Ishikawa (cell line): ENCODE measurements around the gene CDC42EP3.

ENCODE experiments used
- CEBPB ChIP-seq: IDR thresholded peaks from 2 replicates; pipeline ENCODE4 v1.6.1; 2012
- CREB1 ChIP-seq: IDR thresholded peaks from 2 replicates; pipeline ENCODE4 v1.6.1; 2012; ENCODE audit warnings: low read depth
- EGR1 ChIP-seq: IDR thresholded peaks from 2 replicates; pipeline ENCODE4 v1.6.1; 2012
- EP300 ChIP-seq: IDR thresholded peaks from 2 replicates; pipeline ENCODE4 v1.6.1; 2012; ENCODE audit warnings: borderline replicate concordance
- FOXM1 ChIP-seq: IDR thresholded peaks from 2 replicates; pipeline ENCODE4 v1.6.1; 2012; ENCODE audit warnings: low read depth, borderline replicate concordance
- MAX ChIP-seq: IDR thresholded peaks from 2 replicates; pipeline ENCODE4 v1.6.1; 2012
- NFIC ChIP-seq: IDR thresholded peaks from 2 replicates; pipeline ENCODE4 v1.6.1; 2012
- RAD21 ChIP-seq: IDR thresholded peaks from 2 replicates; pipeline ENCODE4 v1.6.1; 2012; ENCODE audit warnings: low read depth
- REST ChIP-seq: IDR thresholded peaks from 2 replicates; pipeline ENCODE4 v1.6.1; 2012; ENCODE audit warnings: low read depth, mild to moderate bottlenecking
- TAF1 ChIP-seq: IDR thresholded peaks from 2 replicates; pipeline ENCODE4 v1.6.1; 2012; ENCODE audit warnings: low read depth, mild to moderate bottlenecking
- TCF12 ChIP-seq: IDR thresholded peaks from 2 replicates; pipeline ENCODE4 v1.6.1; 2012; ENCODE audit warnings: low read depth
- TEAD4 ChIP-seq: IDR thresholded peaks from 2 replicates; pipeline ENCODE4 v1.6.1; 2012
- YY1 ChIP-seq: IDR thresholded peaks from 2 replicates; pipeline ENCODE4 v1.6.1; 2012; ENCODE audit warnings: low read depth
- ZBTB7A ChIP-seq: IDR thresholded peaks from 2 replicates; pipeline ENCODE4 v1.6.1; 2012; ENCODE audit warnings: low read depth
- TF ChIP-seq, protein P1 (sequence below): IDR thresholded peaks from 2 replicates; pipeline ENCODE4 v1.6.1; 2012

The CDC42EP3 gene

GRCh38 chr2:37612382-37612781 is 59.1 kb downstream of the CDC42EP3 start:
- TF ChIP-seq CEBPB (no peak), TEAD4 (no peak), YY1 (no peak), MAX (no peak), RAD21 (no peak)

DNA sequence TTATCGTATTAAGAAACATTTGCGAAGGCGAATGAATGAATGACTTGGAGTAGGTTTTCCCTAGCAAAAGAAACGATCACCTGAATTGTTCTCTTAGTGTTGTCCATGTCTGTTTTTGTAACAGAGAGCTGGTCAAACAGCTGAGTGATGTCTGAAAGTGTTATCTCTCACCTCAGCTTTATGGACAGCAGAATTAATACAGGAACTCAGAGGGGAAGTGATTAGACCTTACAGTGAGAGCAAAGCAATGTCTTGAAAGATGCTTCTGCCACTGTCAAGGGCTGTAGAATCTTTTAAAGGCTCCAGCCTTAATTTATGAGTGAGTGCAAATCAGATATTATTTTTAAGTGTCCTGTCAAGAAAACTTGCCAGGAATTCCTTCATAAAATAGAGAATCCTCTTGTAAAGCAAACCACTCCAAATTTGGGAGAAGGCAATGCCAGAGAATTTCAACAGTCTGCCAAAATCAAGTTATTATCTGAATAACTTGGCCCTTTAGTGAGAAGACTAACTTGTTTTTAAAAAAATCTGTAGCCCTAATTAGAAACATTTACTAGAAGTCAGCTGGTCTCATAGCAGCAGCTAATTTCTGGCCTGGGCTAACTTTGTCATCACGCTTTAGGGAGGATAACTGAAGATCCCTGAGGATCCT is 60.7 kb downstream of the CDC42EP3 start:
- no peak for TF ChIP-seq TCF12
- TF ChIP-seq MAX = no peak
- TF ChIP-seq CREB1 = no peak
- TF ChIP-seq YY1 = no peak
- TF ChIP-seq RAD21 = no peak
- TF ChIP-seq FOXM1 = no peak

- TF ChIP-seq FOXM1 = no peak
Observed at GRCh38 chr2:37609782-37610181, 61.7 kb downstream of the CDC42EP3 start.

DNA sequence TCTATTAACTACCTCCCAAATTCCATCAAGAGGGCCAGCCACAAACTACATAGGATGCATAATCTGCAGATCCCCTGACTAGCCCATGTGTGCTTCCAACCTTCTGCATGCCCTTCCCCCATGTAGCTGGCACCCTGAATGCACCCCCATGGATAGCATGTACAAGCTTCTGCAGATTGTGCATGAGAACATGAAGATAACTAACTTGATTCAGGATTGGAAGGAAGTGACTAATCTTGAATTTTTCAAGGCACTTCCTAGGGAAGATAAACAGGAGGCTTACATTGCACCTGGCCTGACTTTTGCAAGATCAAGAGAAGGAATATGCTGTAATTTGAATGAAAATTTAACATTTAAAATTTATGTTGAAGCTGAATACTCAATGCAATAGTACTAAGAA is 66.7 kb downstream of the CDC42EP3 start:
- TF ChIP-seq CREB1 (no peak), ZBTB7A (no peak), REST (no peak), TAF1 (no peak), EP300 (no peak), EGR1 (no peak), YY1 (no peak), FOXM1 (no peak), NFIC (no peak), MAX (no peak), TCF12 (no peak), TEAD4 (no peak), CEBPB (no peak), RAD21 (no peak)
- TF ChIP-seq, protein P1, sequence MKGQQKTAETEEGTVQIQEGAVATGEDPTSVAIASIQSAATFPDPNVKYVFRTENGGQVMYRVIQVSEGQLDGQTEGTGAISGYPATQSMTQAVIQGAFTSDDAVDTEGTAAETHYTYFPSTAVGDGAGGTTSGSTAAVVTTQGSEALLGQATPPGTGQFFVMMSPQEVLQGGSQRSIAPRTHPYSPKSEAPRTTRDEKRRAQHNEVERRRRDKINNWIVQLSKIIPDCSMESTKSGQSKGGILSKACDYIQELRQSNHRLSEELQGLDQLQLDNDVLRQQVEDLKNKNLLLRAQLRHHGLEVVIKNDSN = no peak

DNA sequence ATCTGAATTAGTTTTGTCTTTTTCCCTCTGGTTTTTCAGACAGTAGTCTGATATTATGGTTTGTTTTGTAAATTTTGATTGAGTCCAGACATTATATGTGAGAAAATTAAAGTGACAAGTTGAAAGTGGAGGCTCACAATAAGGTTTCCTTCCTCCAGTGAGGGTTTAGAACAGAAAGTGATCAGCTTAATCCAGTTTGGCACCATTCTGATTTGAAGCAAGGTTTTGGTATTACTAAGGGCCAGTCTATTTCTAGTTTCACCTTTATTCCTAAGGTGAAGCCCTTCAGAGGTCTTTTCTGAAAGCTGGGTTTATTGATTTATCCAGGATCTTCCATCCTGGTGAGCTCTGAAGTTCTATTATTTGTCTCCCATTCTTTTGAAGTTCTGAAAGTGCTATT is 68.7 kb downstream of the CDC42EP3 start:
- TF ChIP-seq NFIC (no peak), ZBTB7A (no peak), CEBPB (no peak), EGR1 (no peak)

- TF ChIP-seq RAD21 = no peak
- no peak for TF ChIP-seq CEBPB
- no peak for TF ChIP-seq EP300
- TF ChIP-seq NFIC = no peak
- no peak for TF ChIP-seq YY1
- TF ChIP-seq REST = no peak
- TF ChIP-seq MAX = no peak
- TF ChIP-seq ZBTB7A = no peak
- no peak for TF ChIP-seq FOXM1
- no peak for TF ChIP-seq TAF1
- TF ChIP-seq CREB1 = no peak
Observed at GRCh38 chr2:37602040-37602439, 69.4 kb downstream of the CDC42EP3 start.

- TF ChIP-seq MAX = no peak
- no peak for TF ChIP-seq EGR1
- TF ChIP-seq CREB1 = no peak
- TF ChIP-seq, protein P1 = no peak
- no peak for TF ChIP-seq RAD21
- TF ChIP-seq NFIC = no peak
- TF ChIP-seq FOXM1 = no peak
- TF ChIP-seq TEAD4 = no peak
- TF ChIP-seq CEBPB = no peak
Observed at GRCh38 chr2:37601569-37601968, 69.9 kb downstream of the CDC42EP3 start.
